Stimulated activated CD8-positive, alpha-beta memory T cell treated with anti-CD3 and anti-CD28 coated beads, Interleukin-2, amount 100 ng/mL, for 48 hours (primary cell): ENCODE results near the gene TBATA.

ENCODE experiments used
- DNase-seq, 2 donors: peaks; one replicate each; pipeline ENCODE4 v3.0.0-alpha.2; 2020; ENCODE audit warnings: low read depth in 2 of 2

Gene TBATA, protein sequence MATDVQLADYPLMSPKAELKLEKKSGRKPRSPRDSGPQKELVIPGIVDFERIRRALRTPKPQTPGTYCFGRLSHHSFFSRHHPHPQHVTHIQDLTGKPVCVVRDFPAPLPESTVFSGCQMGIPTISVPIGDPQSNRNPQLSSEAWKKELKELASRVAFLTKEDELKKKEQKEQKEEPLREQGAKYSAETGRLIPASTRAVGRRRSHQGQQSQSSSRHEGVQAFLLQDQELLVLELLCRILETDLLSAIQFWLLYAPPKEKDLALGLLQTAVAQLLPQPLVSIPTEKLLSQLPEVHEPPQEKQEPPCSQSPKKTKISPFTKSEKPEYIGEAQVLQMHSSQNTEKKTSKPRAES

DNA sequence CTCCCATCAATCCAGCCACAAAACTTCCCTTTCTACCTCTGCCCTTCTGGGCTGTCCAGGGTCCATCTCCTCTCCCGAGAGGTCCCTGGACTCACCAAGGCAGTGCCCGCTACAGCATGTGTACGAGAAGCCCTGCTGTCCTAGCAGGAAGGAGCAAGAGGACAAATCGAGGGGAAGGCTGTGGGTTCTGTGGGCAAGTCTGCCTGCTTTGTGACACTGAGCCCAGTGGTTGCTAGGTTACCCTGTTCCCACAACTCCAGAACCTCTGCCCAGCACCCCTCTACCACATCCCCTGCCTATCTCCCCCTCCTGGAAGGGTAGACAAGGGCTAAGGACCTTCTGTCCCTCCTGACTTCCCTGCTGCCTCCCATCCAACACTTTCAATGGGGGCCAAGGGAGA is at the start of gene TBATA:
Gene TBATA, minus strand, starts transcription at position 188 of the 400 bp plus-strand sequence. CDS start 1,998 bp downstream, outside the sequence.
- DNase-seq: no peak

DNA sequence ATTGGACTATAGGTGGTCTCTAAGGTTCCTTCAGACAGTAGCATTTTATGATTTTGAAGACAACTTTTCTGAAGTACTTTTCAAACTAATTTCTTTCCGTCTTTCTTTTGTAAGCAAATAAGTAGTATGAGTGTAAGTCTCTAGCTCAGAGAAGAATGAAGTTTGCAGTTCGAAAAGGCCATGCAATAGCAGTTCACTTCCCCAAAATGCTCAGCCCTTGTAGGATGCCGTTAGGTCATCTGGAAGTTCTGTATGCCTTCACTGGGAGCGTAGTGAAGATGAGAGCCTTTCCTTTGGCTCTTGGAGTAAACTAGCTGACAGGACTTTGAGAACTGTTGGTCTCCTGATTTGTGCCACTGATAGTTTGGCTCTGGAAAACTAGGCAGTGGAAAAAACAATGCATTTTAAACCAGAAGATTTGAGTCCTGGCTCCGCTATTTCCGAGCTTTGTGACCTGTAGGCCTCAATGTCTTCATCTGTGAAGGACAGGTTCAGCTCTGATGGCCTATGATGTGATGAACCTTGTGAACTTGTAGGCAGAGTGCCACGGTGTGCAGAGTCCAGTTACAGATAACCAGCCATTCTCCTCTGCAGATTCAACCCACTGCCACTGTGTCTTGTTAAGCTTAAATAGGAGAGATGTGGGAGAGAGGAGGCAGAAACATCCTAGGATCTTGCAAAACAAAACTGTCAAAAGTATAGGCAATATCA is 49.4 kb upstream of the TBATA start:
- DNase-seq: no peak

DNA sequence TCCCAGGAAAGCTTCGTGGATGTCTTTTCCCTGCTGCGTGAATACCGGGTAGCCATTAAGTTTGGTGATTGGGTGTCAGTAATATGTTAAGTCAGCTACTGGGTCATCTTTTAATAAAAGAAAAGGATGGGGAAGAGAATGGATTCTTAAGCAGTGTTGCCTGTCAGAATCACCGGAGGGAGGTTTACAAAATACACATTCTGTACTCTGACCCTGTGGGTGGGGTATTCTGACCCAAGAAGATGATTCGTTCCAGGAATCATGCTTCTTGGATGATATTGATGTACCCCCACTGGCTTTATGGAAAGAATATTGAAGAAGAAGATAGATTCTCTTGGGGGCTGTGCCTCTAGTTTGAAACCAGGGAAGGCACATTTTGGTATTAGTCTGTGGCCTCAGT is 48.8 kb upstream of the TBATA start:
- no peak for DNase-seq

DNA sequence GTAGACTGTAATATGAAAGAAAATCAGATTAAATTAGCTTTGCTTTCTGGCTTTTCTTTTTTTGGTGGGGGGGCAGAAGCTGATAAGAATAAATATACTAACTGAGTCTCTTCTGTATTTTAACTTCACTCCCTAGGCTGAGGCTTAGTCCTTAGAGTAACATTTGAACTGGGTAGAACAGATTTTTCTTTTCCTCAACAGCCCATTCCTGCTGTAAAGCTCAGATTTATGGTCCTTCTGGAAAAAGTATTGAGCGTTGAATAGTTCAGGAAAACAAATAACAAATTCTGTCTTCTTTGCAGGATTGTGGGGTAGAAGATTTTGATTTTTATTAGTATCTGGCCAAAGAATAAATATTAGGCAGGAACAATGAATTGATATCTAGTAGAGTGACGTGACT is 48.4 kb upstream of the TBATA start:
- no peak for DNase-seq

DNA sequence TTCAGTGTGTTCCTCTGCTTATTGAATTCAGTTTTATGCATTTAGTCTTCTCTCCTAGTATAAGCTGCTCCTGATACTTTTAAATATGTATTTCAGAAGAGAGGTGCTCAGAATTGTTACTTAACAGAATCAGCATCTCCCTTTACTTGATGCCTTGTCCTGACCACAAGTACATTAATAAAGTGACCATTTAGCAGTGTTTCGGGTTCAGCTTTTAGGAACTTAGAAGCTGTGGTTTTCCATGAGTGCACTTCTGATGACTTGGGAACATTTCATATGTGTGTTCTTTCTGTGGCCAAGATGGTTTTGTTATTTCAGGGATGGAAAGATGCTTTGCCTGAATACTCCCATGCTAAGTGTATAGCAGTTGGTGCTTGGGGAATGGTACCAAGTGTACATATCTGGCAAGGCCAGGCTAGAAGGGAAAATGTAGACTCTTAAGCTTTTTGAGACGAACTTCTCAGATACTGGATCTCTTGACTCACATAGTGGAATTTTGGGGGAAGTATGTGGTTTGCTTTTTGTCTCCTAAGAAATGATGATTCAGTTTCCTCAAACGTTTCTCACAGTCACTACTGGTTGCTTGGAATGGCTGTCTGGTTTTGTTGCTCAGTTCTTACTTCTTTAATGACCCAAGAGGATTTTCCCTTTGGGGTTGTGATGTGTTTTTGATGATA is 47.8 kb upstream of the TBATA start:
- no peak for DNase-seq

DNA sequence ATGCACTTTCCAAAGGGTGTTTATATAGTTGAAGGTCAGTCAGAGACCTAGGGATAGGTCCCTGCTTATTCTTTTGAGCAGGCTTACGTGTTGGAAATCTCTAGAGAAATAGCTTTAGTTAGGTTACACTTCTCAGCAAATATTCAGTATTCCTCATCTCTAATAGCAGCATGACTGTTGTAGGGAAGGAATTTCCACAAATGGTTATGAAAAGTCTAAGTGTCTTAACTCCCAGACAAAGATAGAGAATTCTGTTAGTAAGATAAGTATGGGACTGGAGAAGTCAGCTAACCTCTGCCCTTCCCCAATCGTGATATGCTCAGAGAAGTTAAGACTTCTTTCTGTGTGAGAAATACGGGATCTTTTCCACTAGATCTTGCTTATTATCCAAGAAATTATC is 47.0 kb upstream of the TBATA start:
- DNase-seq: no peak

DNA sequence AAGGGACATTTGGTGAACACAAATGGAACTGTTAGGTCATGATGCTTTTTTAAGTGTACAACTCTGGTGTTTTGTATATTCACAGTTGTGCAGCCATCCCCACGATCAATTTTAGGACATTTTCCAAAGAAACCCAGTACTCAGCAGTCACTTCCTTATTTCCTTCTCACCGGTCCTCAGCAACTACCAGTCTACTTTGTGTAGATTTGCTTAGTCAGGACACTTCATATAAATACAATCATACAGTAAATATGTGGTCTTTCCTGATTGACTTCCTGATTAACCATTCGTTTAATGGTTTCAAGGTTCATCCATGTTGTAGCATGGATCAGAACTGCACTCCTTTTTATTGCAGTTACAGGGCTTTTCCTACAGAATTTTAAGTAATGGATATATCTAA is 45.0 kb upstream of the TBATA start:
- DNase-seq: no peak

DNA sequence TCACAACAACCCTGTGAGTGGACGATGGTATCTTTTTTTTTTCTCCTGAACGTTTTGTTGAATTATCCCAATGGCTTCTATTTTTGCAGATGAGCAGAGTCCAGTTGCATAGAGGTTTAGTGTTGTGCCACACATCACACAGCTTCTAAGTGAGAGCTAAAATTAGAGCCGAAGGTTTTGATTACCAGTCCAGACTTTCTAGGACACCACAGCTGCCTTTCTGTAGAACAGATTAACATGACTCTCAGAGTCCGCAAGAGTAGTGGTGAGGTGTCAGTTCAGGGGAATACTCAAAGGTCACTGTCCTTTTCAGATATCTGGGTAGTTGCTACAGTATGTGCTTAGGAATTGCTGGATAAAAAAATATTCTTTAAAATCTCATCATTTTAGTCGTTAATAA is 44.4 kb upstream of the TBATA start:
- DNase-seq: no peak

DNA sequence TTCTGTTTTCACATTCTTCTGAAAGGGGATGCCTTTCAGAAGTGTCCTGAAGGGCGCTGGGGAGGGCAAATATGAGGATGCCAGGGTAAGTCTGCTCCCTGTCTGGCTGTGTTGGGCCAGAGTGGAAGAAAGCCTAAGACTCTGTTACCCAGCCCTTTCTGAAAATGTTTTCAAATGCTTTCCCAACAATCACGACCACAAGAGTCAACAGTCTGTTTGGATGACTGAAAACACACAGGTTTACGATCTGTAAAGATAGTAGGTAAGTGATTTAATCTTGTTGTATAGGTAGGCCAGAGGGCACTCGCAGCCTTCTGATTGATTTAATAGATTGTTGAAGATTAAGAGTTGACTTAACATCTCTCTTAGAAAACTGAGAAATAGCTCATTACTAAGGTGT is 43.7 kb upstream of the TBATA start:
- no peak for DNase-seq

DNA sequence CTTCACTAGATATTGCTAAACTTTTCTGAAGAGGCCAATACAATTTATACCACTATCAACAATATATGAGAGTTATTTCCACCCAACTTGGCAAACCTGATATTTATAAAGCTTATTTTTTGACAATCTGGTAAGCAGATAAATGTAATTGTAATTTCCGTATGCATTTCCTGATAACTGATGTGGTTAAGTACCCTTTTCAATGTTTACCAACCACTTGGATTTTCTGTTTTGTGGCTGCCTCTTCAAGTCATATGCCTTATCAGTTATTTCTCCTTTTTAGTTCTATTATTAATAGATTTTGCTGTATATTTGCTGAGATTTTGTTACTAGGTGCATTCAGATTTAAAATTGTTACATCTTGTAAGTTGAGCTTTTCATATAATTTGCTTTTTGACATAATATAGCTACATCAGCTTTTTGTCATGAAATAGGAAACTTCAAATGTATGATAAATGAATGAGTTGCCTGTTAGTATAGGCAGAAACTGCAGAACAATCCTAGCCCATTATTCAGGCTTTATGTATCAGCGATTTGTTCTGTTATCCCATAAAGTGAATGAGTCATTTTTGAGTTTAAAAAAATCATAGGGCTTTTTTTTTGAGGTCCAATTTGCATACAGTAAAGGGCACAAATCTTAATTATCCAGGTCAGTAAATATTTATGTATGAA is 42.0 kb upstream of the TBATA start:
- no peak for DNase-seq

DNA sequence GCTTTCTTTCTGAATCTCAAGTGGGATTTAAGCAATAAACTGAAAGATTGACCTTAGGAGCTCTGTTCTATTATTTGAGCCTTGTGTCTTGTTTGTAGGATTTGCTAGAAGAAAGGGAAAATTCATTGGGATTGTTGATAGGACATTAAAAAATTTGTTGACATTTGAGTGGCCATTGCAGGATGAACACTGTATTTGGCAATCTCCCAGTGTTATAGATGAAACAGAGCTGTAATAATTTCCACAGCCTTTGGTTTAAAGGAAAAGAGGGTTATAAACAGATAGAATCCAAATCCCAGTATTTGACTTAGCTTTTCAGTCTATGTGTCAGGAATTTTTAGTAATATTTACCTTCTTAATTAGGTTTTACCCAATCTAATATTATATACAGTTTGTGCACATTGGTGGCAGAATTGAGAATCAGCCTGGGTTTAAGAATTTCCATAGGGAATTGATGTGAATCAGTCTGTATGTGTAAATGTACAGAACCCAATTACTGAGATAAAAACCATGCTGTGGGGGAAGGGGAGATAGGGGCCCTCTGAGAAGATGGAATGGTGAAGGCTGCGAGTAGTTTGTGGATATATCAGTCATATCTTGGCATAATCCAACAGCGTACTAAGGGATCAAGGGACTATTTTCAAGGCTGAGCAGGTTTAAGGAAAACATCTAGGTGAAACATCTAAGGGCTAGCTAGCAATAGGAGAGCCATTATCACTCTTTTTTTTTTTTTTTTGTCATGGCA is 37.1 kb upstream of the TBATA start:
- DNase-seq: no peak

DNA sequence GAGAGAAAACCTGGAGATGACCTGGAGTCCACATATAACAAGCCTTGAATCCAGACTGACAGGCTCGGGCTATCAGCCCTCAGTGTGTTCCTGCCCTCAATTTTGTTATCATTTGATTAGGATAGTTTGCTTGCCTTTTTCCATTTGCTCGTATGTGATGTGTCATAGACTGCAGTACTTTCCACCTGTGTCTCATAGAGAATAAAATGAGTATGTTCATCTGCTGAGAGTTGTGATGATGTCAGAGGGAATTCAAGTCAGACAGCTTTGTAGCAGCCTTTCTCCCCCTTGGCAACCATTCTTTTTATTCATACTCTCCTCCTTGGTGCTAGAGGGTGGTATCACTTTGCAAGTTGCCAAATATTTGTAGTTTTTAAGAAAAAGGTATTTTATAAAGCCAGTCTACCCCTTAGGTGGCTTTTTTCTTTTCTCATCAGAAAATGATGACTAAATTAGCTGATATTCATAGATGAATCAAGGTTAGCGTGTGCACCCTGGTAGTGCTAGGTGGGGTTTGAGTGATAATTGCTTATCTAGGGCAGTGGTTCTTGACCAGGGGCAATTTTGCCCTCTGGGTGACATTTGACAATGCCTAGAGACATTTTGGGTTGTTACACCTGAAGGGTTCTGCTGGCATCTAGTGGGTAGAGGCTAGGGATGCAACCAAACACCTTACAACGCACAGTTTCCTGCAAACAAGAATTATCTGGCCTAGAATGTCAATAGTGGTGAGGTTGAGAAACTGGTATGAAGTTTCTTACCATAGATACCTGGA is 36.0 kb upstream of the TBATA start:
- DNase-seq: no peak

DNA sequence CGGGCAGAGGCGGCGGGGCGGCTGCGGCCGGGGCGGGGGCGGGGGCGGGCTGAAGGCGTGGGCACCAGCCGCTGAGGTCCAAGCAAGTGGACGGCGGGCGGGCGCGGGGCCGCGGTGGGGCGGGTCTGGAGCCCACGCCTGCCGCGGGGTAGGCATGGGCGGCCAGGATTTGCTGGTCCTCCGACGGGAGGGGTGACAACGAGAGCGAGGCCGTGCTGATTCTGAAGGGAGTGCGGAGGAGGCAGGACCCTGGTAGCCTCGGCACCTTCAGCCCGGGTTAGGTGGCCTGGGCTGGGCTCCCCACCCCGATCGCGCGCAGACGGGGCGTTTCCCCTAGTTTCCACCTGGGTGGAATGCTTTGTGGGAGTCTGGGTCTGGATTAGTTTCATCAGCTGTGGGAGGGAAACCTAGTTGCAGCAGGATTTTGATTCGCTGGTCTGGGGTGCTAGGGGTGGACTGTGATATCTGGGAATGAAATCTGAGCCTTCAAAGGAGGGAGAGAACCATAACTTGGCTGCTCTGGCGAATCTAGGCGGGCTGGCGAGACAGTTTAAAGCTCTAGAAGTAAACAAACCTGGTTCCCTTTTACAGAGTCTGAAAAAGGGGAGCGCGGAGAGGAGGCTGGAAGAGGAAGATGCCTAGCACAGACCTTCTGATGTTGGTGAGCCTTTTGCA is 31.2 kb upstream of the TBATA start:
- peak; percentile 24 to 34 for DNase-seq

DNA sequence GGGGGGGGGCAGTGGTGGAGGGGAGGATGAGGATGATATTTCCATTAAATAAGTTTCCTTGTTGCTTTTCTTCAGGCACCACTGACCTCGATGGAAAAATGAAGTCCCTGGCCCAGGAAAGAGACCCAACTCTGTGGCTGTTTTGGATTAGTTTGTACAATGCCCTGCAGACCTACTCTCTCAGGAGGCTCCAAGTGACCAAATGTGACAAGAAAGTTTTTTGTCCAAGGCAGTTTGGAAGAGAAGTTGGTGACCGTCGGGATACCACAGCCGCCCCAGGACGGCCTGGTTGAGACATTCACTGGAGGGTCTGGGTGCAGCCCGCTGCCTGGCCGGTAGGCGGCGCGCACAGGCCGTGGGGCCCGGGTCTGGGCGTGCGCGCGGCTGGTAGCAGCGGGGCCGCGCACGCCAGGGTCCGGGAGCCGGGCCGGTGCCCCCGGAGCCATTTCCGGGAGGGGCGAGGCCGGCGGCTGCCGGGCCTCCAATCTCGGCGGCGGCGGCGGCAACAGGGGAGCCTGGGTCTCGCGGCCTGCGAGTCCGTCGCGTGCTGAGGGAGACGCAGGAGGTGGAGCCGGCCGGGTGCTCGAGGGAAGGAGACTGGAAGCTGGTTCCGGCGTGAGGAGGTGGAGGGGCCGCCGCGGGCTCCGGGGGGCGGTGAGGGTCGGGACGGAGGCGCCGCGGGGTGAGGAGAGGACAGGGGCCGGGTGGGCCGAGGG is 30.5 kb upstream of the TBATA start, which contains the start of gene SGPL1:
Gene SGPL1, plus strand, starts transcription at position 445 of the 716 bp plus-strand sequence. CDS start 906 bp downstream, outside the sequence.
- peak; percentile 79 to 89 for DNase-seq

DNA sequence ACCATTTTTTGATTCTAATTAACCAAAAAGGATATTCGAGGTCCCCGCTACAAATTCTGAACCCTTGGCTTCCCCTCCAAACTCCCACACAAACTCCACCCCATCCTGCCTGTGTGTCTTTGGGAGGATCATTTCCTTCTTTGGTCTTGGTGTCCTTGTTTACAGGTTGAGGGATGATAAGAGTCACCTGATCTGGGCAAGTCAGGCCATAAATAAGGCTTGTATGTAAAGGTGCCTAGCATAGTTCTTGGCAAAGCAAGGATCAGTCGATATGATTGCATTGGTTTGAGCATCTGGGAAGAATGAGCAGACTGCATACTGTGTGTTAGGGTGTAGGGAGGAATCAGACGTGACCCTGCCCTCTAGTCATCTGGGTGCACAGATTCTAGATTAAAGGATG is 28.9 kb upstream of the TBATA start:
- DNase-seq: no peak

DNA sequence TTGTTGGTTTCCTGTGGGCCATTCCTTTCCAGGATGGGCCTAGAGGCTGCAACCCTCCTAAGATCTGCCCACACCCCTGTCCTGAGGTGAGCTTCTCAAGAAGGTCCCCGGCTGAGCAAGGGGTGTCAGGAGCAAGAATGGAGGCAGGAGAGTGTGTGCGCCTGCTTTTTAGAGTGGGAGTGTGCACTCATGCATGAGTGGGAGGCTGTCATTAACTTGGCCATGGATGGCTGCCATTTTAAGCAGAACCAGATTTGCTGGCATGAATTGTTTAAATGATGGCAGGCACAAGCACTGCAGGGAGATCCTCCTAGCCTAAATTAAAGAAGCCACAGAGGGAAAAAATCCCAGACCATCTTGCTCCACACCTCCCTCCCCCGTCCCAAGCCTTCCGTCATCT is 27.6 kb upstream of the TBATA start:
- DNase-seq: no peak

DNA sequence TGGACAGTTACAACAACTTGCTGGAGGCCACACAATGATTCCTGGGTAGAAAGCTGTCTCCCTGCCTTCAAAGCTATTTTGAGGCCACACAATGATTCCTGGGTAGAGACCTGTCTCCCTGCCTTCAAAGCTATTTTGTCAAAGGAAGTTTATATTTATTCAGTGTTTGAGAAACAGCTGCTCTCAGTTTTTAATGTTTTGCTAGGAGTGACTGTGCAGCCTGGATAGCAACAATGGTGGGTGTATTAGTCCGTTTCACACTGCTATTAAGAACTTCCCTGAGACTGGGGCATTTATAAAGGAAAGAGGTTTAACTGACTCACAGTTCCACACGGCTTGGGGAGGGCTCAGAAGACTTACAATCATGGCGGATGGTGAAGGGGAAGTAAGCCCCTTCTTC is 26.7 kb upstream of the TBATA start:
- DNase-seq: no peak

DNA sequence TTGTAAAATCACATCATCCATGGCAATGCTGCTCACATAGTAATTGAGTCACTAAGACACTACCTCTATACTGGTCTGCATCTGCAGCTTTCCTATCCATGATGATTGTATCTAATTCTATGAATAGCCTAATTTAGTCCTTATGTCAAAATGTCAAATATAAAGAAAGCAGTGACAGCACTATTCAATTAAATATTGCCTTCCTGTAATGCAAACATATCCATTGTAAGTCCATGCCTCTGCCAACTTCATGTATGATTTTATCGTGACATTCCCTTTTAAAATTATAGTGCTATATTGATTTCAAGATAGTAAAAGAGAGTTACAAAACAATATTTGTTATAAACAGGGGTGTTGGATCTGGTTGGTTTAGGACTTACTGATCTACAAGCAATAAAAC is 25.8 kb upstream of the TBATA start:
- no peak for DNase-seq

DNA sequence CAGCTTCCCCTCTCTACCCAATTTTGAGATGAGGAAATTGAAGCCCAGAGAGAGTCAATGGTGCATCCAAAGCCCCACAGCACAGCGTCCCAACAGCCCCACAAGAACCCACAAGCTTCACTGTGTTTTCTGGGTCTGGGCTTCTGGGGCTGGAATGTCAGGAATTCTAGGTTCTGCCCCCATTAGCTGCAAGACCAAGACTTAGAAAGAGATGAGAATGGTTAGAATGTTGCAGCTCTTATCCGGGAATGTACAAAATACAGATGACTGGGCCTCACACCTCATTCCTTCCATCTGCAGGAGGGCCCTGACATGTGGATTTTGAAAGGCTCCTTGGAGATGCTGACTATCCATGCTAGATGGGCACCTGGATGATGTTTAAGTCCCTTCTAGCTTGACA is 24.5 kb upstream of the TBATA start:
- no peak for DNase-seq
